Glutamatergic neuron (in vitro differentiated cells): Measurements from ENCODE around the gene FLNA. TPM values are rescaled to one million over a fixed set of nuclear protein-coding genes. Genes with fewer than 3 reads are reported as not detected.

Experiments
- DNase-seq: peaks from one replicate; pipeline ENCODE4 v3.0.0; 2022
- H3K27ac Mint-ChIP-seq: one replicate; pipeline ENCODE4 v1.8.0; 2020; ENCODE audit warnings: mild to moderate bottlenecking, mixed read lengths, inconsistent platforms; ENCODE audit not compliant: unreplicated experiment
- H3K27me3 Mint-ChIP-seq: one replicate; pipeline ENCODE4 v1.8.0; 2020; ENCODE audit warnings: mild to moderate bottlenecking, moderate library complexity, mixed read lengths, inconsistent platforms; ENCODE audit not compliant: unreplicated experiment
- H3K36me3 Mint-ChIP-seq: one replicate; pipeline ENCODE4 v1.8.0; 2020; ENCODE audit warnings: mild to moderate bottlenecking, mixed read lengths, inconsistent platforms; ENCODE audit not compliant: unreplicated experiment
- H3K4me1 Mint-ChIP-seq: one replicate; pipeline ENCODE4 v1.8.0; 2020; ENCODE audit warnings: mild to moderate bottlenecking, low read depth, mixed read lengths, inconsistent platforms; ENCODE audit not compliant: unreplicated experiment
- H3K4me3 Mint-ChIP-seq: one replicate; pipeline ENCODE4 v1.8.0; 2020; ENCODE audit warnings: mild to moderate bottlenecking, mixed read lengths, inconsistent platforms; ENCODE audit not compliant: unreplicated experiment
- H3K9me3 Mint-ChIP-seq: one replicate; pipeline ENCODE4 v1.8.0; 2020; ENCODE audit warnings: mild to moderate bottlenecking, moderate library complexity, mixed read lengths, inconsistent platforms; ENCODE audit not compliant: unreplicated experiment
- total RNA-seq: library from RNA; stranded (reverse); fragmentation: NEBNext Ultra II Directional; extraction: Animal tissue kit (Norgen Biotek cat#: 25700); gene quantifications from one replicate; pipeline ENCODE4 v1.2.1, GENCODE V29; 2021; ENCODE audit not compliant: unreplicated experiment
- TF ChIP-seq, protein P1 (sequence below): fragments of 200-600 bp; sonication (generic); IDR thresholded peaks from one replicate; pipeline ENCODE4 v1.5.0; 2021; ENCODE audit not compliant: partially characterized antibody, unreplicated experiment

The FLNA gene
- total RNA-seq, 1 donor from 2014 or later = 499 TPM

DNA sequence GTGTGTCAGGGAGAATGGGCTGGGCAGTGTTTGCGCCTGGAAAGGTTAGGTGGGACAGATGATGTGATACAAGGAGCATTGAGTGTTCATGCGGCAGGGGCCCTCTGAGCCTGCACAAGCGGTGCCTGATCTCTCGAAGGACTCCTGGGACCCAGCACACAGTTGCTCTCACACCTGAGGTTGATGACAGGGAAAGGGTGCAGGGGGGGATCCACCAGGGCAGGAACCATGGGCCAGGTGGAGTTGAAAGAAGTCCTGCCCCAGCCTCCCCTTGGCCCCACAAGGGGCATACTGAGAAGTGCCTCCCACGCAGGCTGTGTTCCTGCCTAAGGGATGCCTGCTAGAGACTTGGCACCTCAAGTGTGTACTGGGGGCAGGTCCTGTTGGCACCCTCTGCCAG is 45.8 kb downstream of the FLNA start:
- no peak overlapping the region for H3K4me3 Mint-ChIP-seq
- no peaks in the 10 kb centered on the region for H3K36me3 Mint-ChIP-seq
- TF ChIP-seq, protein P1, sequence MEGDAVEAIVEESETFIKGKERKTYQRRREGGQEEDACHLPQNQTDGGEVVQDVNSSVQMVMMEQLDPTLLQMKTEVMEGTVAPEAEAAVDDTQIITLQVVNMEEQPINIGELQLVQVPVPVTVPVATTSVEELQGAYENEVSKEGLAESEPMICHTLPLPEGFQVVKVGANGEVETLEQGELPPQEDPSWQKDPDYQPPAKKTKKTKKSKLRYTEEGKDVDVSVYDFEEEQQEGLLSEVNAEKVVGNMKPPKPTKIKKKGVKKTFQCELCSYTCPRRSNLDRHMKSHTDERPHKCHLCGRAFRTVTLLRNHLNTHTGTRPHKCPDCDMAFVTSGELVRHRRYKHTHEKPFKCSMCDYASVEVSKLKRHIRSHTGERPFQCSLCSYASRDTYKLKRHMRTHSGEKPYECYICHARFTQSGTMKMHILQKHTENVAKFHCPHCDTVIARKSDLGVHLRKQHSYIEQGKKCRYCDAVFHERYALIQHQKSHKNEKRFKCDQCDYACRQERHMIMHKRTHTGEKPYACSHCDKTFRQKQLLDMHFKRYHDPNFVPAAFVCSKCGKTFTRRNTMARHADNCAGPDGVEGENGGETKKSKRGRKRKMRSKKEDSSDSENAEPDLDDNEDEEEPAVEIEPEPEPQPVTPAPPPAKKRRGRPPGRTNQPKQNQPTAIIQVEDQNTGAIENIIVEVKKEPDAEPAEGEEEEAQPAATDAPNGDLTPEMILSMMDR = no peak
- no peaks in the 10 kb centered on the region for H3K9me3 Mint-ChIP-seq
- H3K4me1 Mint-ChIP-seq = peaks cover 3% of the 10 kb centered on the region
- H3K27me3 Mint-ChIP-seq = peaks cover 1% of the 10 kb centered on the region
- no peak overlapping the region for H3K27ac Mint-ChIP-seq
- no peak for DNase-seq

DNA sequence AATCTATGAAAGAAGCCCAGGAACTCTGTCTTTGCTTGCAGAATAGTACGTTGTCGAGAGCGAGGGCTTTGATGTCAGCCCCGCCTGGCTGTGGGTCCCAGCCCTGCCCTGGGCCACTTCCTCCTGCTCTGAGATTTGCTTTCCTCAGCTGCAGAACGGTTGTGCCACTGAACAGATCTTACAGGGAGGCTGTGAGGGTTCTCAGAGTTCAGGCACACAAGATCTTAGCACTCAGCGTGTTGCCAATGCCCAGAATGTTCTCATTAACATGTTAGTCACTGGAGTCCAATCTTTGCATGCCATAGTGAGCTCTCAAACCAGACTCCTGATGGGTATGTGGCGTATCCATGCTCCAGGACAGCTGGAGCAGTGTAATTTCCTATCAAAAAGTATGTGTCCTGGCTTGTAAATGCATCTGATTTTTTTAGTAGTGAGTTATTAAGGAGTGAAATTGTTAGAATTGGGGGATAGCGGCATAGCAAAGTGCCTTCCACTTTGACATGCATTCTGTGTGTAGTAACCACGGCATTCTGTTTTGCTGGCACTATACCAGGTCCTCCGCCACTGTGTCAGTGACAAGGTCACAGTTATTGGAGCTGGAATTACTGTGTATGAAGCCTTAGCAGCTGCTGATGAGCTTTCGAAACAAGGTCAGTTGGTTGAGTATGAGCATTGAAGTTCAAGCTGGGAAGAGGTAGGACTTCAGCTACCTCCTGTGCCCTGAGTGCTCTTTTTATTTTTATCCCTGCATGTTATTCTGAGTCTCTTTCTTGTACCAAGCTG is 47.2 kb downstream of the FLNA start:
- H3K27me3 Mint-ChIP-seq = no peaks in the 10 kb centered on the region
- H3K4me3 Mint-ChIP-seq = no peak overlapping the region
- no peak for DNase-seq
- no peaks in the 10 kb centered on the region for H3K9me3 Mint-ChIP-seq
- no peaks in the 10 kb centered on the region for H3K36me3 Mint-ChIP-seq
- peaks cover 3% of the 10 kb centered on the region for H3K4me1 Mint-ChIP-seq
- TF ChIP-seq, protein P1 = no peak
- no peak overlapping the region for H3K27ac Mint-ChIP-seq

DNA sequence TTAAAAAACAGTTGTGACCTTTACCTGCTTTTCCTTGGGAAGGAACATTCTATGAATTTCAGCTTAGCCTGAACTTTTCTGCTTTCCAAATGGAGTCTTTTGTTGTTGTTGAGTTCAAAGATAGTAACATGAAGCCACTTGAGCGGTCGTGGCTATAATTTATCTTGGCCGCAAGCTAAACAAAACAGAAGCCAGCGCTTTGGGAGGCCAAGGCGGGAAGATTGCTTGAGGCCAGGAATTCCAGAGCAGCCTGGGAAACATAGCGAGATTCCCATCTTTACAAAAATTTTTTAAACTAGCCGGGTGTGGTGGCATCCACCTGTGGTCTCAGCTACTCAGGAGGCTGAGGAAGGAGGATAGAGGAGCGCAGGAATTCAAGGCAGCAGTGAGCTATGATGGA is 48.9 kb downstream of the FLNA start:
- no peak for DNase-seq

DNA sequence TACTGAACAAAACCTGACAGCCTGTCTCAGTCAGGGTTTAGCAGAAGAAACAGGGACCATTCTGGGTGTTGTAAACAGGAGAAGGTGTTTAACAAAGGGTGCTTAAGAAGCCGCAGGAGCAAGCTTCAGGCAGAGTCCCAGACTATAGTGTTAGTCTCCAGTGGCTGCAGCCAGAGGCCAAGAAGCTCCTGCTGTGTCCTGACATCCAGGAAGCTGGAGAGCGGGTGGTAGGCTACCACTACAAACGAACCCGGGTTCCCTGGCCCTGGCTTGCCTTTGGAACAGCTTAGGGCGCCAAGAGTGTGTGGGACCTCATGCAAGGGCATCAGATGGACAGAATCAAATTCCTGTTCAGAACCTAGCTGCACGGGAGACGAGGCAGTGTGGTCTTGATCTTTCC is 50.9 kb downstream of the FLNA start:
- peaks cover 3% of the 10 kb centered on the region for H3K27me3 Mint-ChIP-seq
- TF ChIP-seq, protein P1 = no peak

More for the DNA sequence above, 48.9 kb downstream of the FLNA start:
- Mint-ChIP-seq H3K27ac (no peak overlapping the region), H3K9me3 (no peaks in the 10 kb centered on the region), H3K4me3 (no peak overlapping the region), H3K4me1 (peaks cover 6% of the 10 kb centered on the region), H3K27me3 (no peaks in the 10 kb centered on the region), H3K36me3 (no peaks in the 10 kb centered on the region)
- TF ChIP-seq, protein P1 = no peak

DNA sequence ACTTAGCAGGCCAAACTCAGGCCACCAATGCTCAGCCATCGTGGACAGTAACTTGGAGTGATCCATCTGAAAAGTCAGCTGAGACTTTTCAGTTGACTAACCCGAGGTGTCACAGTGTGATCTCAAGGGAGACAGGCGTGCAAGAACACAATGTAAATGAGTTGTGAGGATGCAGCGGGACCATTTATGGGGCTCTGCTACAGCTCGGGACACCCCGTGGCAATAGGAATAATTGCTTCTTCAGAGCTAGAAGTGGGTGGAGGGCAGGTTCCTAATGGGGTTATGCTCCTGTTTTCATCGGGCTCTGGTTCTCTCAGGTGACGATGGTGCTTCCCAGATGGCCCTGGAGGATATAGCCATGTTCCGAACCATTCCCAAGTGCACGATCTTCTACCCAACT is 51.5 kb downstream of the FLNA start:
- Mint-ChIP-seq H3K4me3 (no peak overlapping the region), H3K9me3 (no peaks in the 10 kb centered on the region), H3K4me1 (peaks cover 4% of the 10 kb centered on the region), H3K27me3 (peaks cover 3% of the 10 kb centered on the region), H3K36me3 (no peaks in the 10 kb centered on the region), H3K27ac (no peak overlapping the region)
- no peak for DNase-seq
- TF ChIP-seq, protein P1 = no peak

More for the DNA sequence above, 50.9 kb downstream of the FLNA start:
- Mint-ChIP-seq H3K27ac (no peak overlapping the region), H3K36me3 (no peaks in the 10 kb centered on the region), H3K9me3 (no peaks in the 10 kb centered on the region), H3K4me1 (peaks cover 4% of the 10 kb centered on the region), H3K4me3 (no peak overlapping the region)
- DNase-seq = no peak
